ENCODE results near the gene APLF. TPM values are rescaled to one million over a fixed set of nuclear protein-coding genes. Genes with fewer than 3 reads are reported as not detected.

Gene APLF
- total RNA-seq, 4 donors from 2014 or later, result 2.9 to 28.5 (median 8.1) TPM

DNA sequence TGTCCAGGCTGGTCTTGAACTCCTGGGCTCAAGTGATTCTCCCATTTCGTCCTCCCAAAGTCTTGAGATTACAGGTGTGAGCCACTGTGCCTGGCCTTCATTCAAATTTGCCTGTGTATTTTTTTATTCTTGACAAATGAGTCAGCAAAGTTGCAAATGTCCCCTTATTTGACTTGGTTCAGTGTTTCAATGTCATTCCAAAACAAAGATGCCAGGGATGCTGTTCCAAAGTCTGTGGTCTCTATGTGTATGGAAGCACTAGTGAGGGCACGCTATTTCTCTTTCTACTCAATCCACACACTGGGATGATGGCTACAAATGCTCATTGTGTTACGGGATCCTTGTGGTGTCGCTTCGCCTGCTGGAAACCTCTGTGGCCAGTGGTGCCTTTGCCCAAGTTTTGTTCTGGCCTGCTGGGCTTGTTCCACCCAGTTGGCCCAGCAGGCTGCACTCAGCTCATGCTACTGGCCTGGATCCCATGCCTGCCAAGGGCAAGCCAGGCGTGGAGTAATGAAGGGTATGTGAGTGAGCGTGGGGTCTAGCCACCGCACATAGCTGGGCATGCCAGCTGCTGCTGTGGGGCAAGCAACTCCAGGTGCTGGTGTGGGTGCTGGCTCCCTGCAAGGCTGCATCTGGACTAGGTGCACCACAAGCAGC lies 35.9 kb upstream of the APLF start:
- Histone ChIP-seq H3K4me3 (no peak overlapping the region), H3K27me3 (no peaks in the 10 kb centered on the region), H3K27ac (no peak overlapping the region), H3K4me1 (peaks cover 0 to 29% (median 7%) of the 10 kb centered on the region in 4 donors), H3K36me3 (no peaks in the 10 kb centered on the region), H3K9me3 (no peaks in the 10 kb centered on the region)
- no peak for DNase-seq
- intact Hi-C loops (cut with DNase I; ENCODE audit: low total_unique reads) (no loop called here), in situ Hi-C loops (cut with MboI; ENCODE audit: low pct_ligation_motif_present in 1 of 4, low pct_unique_long_range_greater_than_20kb in 1 of 4, low sequenced_read_pairs in 3 of 4) (loop anchor here in 2 of 4 donors (10.0 to 25.0 kb wide), 4 partner anchors 57 to 319 kb away; partner anchors contain the start of gene PNO1 (in 1 of the 2))
- TF ChIP-seq POLR2AphosphoS5 (IDR thresholded peaks at IDR 0.05), result no peak
- no peak for TF ChIP-seq POLR2A (IDR thresholded peaks at IDR 0.05)
- no peak for TF ChIP-seq EP300 (IDR thresholded peaks at IDR 0.05; ENCODE audit: low read depth)
- TF ChIP-seq, protein P1, sequence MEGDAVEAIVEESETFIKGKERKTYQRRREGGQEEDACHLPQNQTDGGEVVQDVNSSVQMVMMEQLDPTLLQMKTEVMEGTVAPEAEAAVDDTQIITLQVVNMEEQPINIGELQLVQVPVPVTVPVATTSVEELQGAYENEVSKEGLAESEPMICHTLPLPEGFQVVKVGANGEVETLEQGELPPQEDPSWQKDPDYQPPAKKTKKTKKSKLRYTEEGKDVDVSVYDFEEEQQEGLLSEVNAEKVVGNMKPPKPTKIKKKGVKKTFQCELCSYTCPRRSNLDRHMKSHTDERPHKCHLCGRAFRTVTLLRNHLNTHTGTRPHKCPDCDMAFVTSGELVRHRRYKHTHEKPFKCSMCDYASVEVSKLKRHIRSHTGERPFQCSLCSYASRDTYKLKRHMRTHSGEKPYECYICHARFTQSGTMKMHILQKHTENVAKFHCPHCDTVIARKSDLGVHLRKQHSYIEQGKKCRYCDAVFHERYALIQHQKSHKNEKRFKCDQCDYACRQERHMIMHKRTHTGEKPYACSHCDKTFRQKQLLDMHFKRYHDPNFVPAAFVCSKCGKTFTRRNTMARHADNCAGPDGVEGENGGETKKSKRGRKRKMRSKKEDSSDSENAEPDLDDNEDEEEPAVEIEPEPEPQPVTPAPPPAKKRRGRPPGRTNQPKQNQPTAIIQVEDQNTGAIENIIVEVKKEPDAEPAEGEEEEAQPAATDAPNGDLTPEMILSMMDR (IDR thresholded peaks at IDR 0.05), result no peak
- 82 to 100% methylated on average over 1 to 8 of the region's 8 CpGs for WGBS, 2 donors (ENCODE audit: low coverage in 1 of 2)

DNA sequence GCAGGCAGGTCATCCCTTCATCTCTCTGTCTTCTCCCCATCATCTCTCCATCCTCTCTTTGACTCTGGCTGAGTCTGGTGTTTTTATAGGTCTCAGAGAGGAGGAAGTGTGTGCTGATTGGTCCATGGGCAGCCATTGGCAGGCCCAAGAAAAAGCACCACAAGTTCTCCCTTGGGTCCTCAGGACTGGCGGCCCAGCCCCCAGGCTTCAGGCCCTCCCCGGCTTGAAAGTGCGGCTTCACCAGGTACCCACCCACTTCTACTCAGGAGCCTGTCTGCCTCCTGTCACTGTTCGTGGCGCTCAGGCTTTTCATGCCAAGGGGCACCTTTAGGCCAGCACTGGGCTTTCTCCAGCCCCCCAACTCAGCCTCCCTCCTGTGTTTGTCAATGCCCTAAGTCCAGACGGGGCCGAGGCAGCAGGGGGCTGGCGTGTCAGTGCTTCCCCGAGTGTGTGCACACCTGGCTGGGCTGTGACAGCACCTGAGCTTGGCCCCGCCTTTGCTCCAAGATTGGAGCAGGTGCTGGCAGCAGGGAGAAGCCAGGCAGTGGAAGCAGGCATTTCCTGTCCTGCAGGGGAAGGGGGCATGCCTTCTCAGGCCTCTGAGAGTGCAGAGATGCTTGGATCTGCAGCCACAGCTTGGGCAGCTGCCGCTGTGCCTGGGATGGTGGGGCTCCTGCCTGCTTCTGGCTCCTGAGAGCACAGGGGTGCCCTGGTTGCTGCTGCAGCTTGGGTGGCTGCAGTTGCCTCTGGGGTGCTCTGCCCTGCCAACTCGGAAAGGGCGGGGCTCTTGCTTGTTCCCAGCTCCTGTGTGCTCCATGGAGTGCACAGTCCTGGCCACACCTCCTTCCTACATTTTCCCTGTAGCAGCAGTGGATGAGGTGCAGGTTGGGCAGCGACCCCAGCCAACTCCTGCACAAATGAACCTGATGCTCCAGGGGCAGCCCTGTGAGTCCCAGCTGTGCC lies 34.4 kb upstream of the APLF start:
- WGBS, 2 donors (ENCODE audit: low coverage in 1 of 2), result 61 to 63% methylated on average over 4 to 12 of the region's 14 CpGs
- no peaks in the 10 kb centered on the region for H3K36me3 ChIP-seq
- H3K4me1 ChIP-seq, result peaks cover 0 to 14% (median 0%) of the 10 kb centered on the region in 4 donors
- DNase-seq, result no peak
- in situ Hi-C loops (cut with MboI; ENCODE audit: low pct_ligation_motif_present in 1 of 4, low pct_unique_long_range_greater_than_20kb in 1 of 4, low sequenced_read_pairs in 3 of 4) (loop anchor here in 2 of 4 donors (10.0 to 25.0 kb wide), 4 partner anchors 58 to 321 kb away; partner anchors contain the start of gene PNO1 (in 1 of the 2)), intact Hi-C loops (cut with DNase I; ENCODE audit: low total_unique reads) (no loop called here)
- H3K27me3 ChIP-seq, result no peaks in the 10 kb centered on the region
- H3K9me3 ChIP-seq, result no peaks in the 10 kb centered on the region
- TF ChIP-seq, protein P1 (IDR thresholded peaks at IDR 0.05), result no peak
- no peak overlapping the region for H3K4me3 ChIP-seq
- no peak overlapping the region for H3K27ac ChIP-seq

DNA sequence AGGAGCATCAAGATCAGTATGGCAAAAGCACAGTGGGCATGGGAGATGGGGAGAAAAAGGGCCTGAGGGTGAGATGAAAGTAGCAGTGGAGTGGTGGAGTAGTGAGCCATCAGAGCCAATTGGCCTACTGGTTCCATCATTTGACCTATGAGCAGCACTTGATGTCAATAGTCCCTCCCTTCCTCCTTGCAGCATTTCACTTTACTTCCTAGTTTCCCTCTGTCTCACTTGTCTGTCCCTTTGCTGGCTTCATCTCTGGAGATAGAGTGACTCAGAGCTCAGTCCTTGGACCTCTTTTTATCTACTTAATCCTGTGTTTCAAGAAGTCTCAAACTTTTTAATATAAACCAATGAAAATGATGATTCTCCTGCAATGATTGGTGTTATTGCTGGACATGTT lies 32.4 kb upstream of the APLF start:
- no peaks in the 10 kb centered on the region for H3K27me3 ChIP-seq
- H3K4me1 ChIP-seq, result peaks cover 0 to 9% (median under 1%) of the 10 kb centered on the region in 4 donors
- H3K36me3 ChIP-seq, result no peaks in the 10 kb centered on the region
- no peak overlapping the region for H3K27ac ChIP-seq
- TF ChIP-seq EP300 (IDR thresholded peaks at IDR 0.05; ENCODE audit: low read depth), result no peak
- TF ChIP-seq, protein P1 (IDR thresholded peaks at IDR 0.05), result no peak
- TF ChIP-seq POLR2AphosphoS5 (IDR thresholded peaks at IDR 0.05), result no peak
- TF ChIP-seq POLR2A (IDR thresholded peaks at IDR 0.05), result no peak
- intact Hi-C loops (cut with DNase I; ENCODE audit: low total_unique reads), result no loop called here
- H3K9me3 ChIP-seq, result no peaks in the 10 kb centered on the region
- DNase-seq, result no peak
- no peak overlapping the region for H3K4me3 ChIP-seq
- in situ Hi-C loops (cut with MboI; ENCODE audit: low pct_ligation_motif_present in 1 of 4, low pct_unique_long_range_greater_than_20kb in 1 of 4, low sequenced_read_pairs in 3 of 4), result loop anchor here in 2 of 4 donors (10.0 to 25.0 kb wide), 4 partner anchors 60 to 323 kb away; partner anchors contain the start of gene PNO1 (in 1 of the 2)

DNA sequence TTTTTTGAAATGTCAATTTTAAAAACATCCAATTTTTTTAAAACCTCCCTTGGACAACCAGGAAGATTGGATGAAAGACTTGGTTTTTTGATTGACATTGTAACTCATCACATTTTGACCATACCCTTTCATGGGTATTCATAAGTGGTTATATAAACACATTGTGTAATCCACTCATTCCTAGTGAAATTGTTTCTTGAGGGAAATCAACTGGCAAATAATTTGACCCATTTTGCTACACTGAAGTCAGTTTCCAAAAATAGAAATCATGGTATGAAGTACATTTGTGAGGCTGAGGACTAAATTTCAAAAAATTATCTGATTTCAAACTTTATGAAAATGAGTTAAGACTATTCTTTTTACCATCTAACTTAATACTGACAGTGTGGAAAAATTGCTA lies 31.8 kb upstream of the APLF start:
- TF ChIP-seq POLR2A (IDR thresholded peaks at IDR 0.05) (no peak), EP300 (IDR thresholded peaks at IDR 0.05; ENCODE audit: low read depth) (no peak), POLR2AphosphoS5 (IDR thresholded peaks at IDR 0.05) (peak in 1 of 3 donors; percentile 16)
- TF ChIP-seq, protein P1 (IDR thresholded peaks at IDR 0.05), result no peak
- no peaks in the 10 kb centered on the region for H3K27me3 ChIP-seq
- intact Hi-C loops (cut with DNase I; ENCODE audit: low total_unique reads), result no loop called here
- no peak for DNase-seq
- H3K36me3 ChIP-seq, result no peaks in the 10 kb centered on the region
- H3K27ac ChIP-seq, result peak overlapping the region in 3 of 4 donors; percentile 7 to 52 (median 35)
- peaks cover 0 to 15% (median 4%) of the 10 kb centered on the region in 4 donors for H3K4me1 ChIP-seq
- no peak overlapping the region for H3K4me3 ChIP-seq
- in situ Hi-C loops (cut with MboI; ENCODE audit: low pct_ligation_motif_present in 1 of 4, low pct_unique_long_range_greater_than_20kb in 1 of 4, low sequenced_read_pairs in 3 of 4), result loop anchor here in 2 of 4 donors (10.0 to 25.0 kb wide), 4 partner anchors 61 to 323 kb away; partner anchors contain the start of gene PNO1 (in 1 of the 2)
- H3K9me3 ChIP-seq, result no peaks in the 10 kb centered on the region
